Stomach smooth muscle (tissue), 2 donors: ENCODE data around the gene COL19A1.

Experiments
- H3K27ac ChIP-seq: one replicate; pipeline ENCODE4 v1.7.0; 2013; ENCODE audit warnings: mild to moderate bottlenecking, low read length, inconsistent platforms
- H3K27me3 ChIP-seq, 2 donors: one replicate each; pipeline ENCODE4 v1.7.0; 2013; ENCODE audit warnings: low read length in 2 of 2; ENCODE audit not compliant: insufficient read depth in 2 of 2, control insufficient read depth in 1 of 2
- H3K36me3 ChIP-seq, 2 donors: one replicate each; pipeline ENCODE4 v1.7.0; 2013; ENCODE audit warnings: low read length in 2 of 2; ENCODE audit not compliant: control insufficient read depth in 2 of 2, insufficient read depth in 2 of 2
- H3K4me1 ChIP-seq: one replicate; pipeline ENCODE4 v1.7.0; 2013; ENCODE audit warnings: low read length; ENCODE audit not compliant: control insufficient read depth, insufficient read depth
- H3K4me3 ChIP-seq, 2 donors: one replicate each; pipeline ENCODE4 v1.7.0; 2013; ENCODE audit warnings: low read length in 2 of 2
- H3K9ac ChIP-seq, 2 donors: one replicate each; pipeline ENCODE4 v1.7.0; 2013; ENCODE audit warnings: low read length in 2 of 2, mild to moderate bottlenecking in 1 of 2
- H3K9me3 ChIP-seq, 2 donors: one replicate each; pipeline ENCODE4 v1.7.0; 2013; ENCODE audit warnings: low read length in 2 of 2; ENCODE audit not compliant: control insufficient read depth in 2 of 2
- donor health status: healthy.
- donor health status: Pancreatic carcinoma.

The COL19A1 gene

DNA sequence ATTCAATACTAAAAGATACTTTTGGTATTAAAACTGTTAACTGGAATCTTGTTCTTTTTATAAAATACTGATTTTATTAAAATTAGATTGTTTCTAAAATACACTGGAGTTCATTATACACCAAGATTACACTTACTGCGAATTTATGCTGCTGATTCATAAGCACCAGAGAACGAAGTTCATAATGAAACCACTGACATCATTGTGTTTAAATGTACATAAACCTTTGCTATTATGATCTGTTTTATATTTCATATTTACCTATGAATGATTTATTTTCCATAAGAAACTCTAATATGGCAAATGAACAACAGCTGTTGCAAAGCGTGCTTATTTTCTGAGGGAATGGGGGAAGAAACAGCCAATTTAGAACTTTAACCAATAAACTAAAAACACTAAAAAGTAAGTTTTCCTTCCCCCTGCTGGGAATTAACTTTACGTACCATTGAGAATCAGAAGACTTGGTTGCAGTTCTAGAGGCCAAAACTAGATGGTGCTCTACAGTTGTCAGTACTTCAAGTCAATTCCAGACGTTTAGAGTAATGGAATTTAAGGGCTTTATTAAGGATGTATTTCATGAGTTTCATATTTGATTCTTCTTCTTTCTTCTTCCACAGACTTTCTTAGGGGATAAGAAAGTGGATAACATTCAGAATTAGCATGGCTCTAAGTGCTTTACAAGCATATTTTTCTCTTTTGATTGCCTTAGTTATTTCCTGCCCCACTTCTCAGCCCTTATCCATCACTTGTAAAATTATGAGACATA is 30.8 kb upstream of the COL19A1 start:
- Histone ChIP-seq H3K27ac (no peak overlapping the region), H3K27me3 (no peaks in the 10 kb centered on the region), H3K4me1 (no peaks in the 10 kb centered on the region), H3K9ac (no peak overlapping the region), H3K4me3 (no peak overlapping the region), H3K36me3 (no peaks in the 10 kb centered on the region), H3K9me3 (no peaks in the 10 kb centered on the region)

DNA sequence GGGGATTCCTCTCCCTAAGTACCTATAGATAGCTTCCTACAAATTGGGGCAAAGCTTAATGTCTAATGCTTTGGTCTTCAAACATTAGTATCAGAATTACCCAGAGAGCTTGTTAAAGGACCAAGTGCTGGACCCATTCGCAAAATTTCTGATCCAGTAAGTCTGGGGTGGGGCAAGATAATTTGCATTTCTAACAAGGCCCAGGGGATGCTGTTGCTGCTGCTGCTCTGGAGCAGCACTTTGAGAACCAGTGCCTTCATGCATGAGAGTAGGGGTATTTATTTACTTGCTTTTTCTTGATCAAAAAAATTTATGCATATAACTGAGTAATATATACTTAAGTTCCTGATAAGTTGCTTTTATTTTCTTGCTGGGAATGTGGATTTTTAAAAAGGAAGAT is 24.5 kb upstream of the COL19A1 start:
- H3K36me3 ChIP-seq = no peaks in the 10 kb centered on the region
- H3K9me3 ChIP-seq = no peaks in the 10 kb centered on the region
- no peak overlapping the region for H3K4me3 ChIP-seq
- H3K9ac ChIP-seq = no peak overlapping the region
- H3K4me1 ChIP-seq = no peaks in the 10 kb centered on the region
- no peak overlapping the region for H3K27ac ChIP-seq
- no peaks in the 10 kb centered on the region for H3K27me3 ChIP-seq

- Histone ChIP-seq H3K27ac (no peak overlapping the region), H3K4me1 (no peaks in the 10 kb centered on the region), H3K27me3 (no peaks in the 10 kb centered on the region), H3K36me3 (no peaks in the 10 kb centered on the region), H3K4me3 (no peak overlapping the region), H3K9ac (no peak overlapping the region), H3K9me3 (no peaks in the 10 kb centered on the region)
These were observed 23.2 kb upstream of the COL19A1 start for GRCh38 chr6:69843189-69843588.

DNA sequence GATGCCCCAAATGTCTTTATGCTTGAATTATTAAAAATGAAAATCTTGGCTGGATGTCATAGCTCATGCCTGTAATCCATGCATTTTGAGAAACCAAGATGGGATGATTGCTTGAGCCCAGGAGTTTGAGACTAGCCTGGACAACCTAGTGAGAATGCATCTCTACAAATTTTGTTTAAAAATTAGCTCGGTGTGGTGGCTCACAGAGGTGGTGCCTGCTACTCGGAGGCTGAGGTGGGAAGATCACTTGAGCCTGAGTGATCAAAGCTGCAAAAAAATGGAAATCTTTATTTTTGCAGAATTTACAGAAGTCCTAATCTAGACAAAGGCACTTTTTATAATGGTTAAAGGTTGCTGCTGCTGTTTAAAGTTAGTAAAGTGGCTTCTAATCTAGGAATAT is 20.0 kb upstream of the COL19A1 start:
- H3K27ac ChIP-seq = no peak overlapping the region
- H3K4me1 ChIP-seq = no peaks in the 10 kb centered on the region
- H3K4me3 ChIP-seq = no peak overlapping the region
- H3K9ac ChIP-seq = no peak overlapping the region
- no peaks in the 10 kb centered on the region for H3K36me3 ChIP-seq
- H3K27me3 ChIP-seq = no peaks in the 10 kb centered on the region
- no peaks in the 10 kb centered on the region for H3K9me3 ChIP-seq

DNA sequence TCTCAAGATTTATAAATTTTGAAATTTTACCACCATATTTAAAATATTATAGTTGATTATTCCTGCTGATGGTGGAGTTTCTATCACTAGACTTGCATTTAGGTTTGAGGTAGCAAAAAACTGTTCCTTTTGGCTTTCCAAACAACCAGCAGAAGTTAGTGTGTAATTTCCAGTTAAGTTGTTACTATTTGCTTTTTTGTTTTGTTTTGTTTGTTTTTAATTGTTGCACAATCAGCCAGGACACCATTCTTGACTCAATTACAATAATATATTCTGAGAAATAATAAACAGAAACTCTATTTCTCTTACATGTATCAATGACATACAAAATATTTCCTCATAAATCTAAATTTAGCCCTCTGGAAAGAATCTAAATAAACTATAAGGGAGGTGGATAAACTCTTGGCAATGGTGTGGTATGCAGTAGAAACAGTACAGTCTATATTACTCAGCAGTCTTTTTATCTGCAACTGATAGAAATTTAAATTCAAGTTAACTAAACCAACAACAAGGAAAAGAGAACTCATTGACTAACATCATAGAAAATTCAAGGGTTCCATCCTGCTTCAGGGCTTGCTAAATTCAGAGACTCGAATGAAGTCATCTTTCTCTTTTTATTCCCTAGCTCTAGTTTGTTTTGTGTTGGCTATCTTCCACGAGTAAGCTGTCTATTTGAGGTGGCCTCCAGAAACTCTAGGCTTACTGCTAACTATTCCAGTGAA is 19.4 kb upstream of the COL19A1 start:
- Histone ChIP-seq H3K27ac (no peak overlapping the region), H3K9ac (no peak overlapping the region), H3K27me3 (no peaks in the 10 kb centered on the region), H3K4me3 (no peak overlapping the region), H3K4me1 (no peaks in the 10 kb centered on the region), H3K36me3 (no peaks in the 10 kb centered on the region), H3K9me3 (no peaks in the 10 kb centered on the region)

- no peaks in the 10 kb centered on the region for H3K27me3 ChIP-seq
- no peak overlapping the region for H3K4me3 ChIP-seq
- H3K9ac ChIP-seq = no peak overlapping the region
- no peaks in the 10 kb centered on the region for H3K4me1 ChIP-seq
- no peak overlapping the region for H3K27ac ChIP-seq
- no peaks in the 10 kb centered on the region for H3K36me3 ChIP-seq
- no peaks in the 10 kb centered on the region for H3K9me3 ChIP-seq
These were observed 18.9 kb upstream of the COL19A1 start for GRCh38 chr6:69847492-69847788.

DNA sequence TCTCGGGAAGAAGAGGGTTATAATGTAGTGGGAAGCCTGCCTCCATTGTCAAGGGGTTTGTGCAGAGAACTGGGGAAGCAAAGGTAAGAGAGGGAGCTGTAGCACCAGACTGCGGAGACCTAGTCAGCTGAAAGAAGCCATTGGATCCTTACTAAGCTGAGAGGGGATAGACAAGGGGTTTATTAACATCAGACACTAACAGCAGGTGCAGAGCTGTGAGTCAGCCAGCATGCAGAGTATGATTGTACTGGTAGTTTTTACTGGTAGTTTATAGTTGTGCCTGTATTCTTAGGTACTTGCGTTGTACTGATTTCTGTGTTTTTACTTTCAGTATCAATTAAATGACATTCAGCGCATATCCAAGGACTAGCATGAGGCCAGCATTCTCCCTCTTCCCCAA is 17.8 kb upstream of the COL19A1 start:
- no peaks in the 10 kb centered on the region for H3K9me3 ChIP-seq
- H3K27me3 ChIP-seq = no peaks in the 10 kb centered on the region
- no peak overlapping the region for H3K9ac ChIP-seq
- H3K36me3 ChIP-seq = no peaks in the 10 kb centered on the region
- no peaks in the 10 kb centered on the region for H3K4me1 ChIP-seq
- H3K4me3 ChIP-seq = no peak overlapping the region
- H3K27ac ChIP-seq = no peak overlapping the region

DNA sequence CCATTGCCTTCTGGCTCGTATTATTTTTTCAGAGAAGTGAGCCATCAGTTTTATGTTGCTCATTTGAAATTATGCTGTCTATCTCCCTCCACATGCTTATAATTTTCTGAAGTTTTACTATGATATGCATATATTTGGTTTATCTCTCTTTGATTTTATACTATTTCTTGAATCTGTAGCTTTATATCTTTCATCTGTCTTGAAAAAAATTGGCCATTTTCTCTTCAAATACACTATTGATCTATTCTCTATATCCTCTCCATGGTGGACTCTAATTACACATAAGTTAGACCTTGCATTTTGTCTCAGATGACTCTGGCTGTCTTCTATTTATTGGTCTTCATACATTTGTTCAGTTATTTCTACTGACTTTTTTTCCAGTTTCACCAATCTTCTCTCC is 13.7 kb upstream of the COL19A1 start:
- Histone ChIP-seq H3K27me3 (no peaks in the 10 kb centered on the region), H3K4me3 (no peak overlapping the region), H3K9me3 (no peaks in the 10 kb centered on the region), H3K4me1 (no peaks in the 10 kb centered on the region), H3K9ac (no peak overlapping the region), H3K36me3 (no peaks in the 10 kb centered on the region), H3K27ac (no peak overlapping the region)

- Histone ChIP-seq H3K36me3 (no peaks in the 10 kb centered on the region), H3K9me3 (no peaks in the 10 kb centered on the region), H3K4me1 (peaks cover 3% of the 10 kb centered on the region), H3K27ac (no peak overlapping the region), H3K9ac (no peak overlapping the region), H3K4me3 (no peak overlapping the region), H3K27me3 (peaks cover 0 to 2% of the 10 kb centered on the region in 2 donors)
These were observed 4.4 kb upstream of the COL19A1 start for GRCh38 chr6:69861986-69862385.

GRCh38 chr6:69863766-69864165 is 2.6 kb upstream of the COL19A1 start:
- Histone ChIP-seq H3K27ac (no peak overlapping the region), H3K9me3 (no peaks in the 10 kb centered on the region), H3K4me1 (peaks cover 3% of the 10 kb centered on the region), H3K27me3 (peaks cover 0 to 2% of the 10 kb centered on the region in 2 donors), H3K36me3 (no peaks in the 10 kb centered on the region), H3K4me3 (no peak overlapping the region), H3K9ac (no peak overlapping the region)

DNA sequence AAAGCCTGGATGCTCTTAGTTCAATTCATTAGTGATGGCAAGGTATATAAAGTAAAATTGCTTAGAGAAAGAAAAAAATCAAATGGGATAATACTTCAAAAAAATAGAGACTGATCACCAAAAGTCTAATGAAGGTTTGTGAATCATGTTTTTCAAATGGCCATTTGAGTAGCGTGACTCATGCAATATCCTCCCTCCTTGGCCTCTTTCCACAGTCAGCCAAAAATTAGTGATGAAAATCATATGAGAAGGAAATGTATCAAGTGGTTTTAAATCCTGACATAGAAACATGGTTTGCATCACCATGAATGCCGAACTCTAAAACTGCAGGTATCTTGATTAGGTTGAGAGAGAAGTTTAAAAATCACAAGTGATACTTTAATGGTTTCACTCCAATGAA is 1.2 kb upstream of the COL19A1 start:
- no peaks in the 10 kb centered on the region for H3K9me3 ChIP-seq
- no peak overlapping the region for H3K4me3 ChIP-seq
- H3K27ac ChIP-seq = no peak overlapping the region
- H3K36me3 ChIP-seq = no peaks in the 10 kb centered on the region
- H3K4me1 ChIP-seq = peaks cover 3% of the 10 kb centered on the region
- no peak overlapping the region for H3K9ac ChIP-seq
- H3K27me3 ChIP-seq = peaks cover 0 to 2% of the 10 kb centered on the region in 2 donors
